GM18507 (cell line): Measurements from ENCODE around the gene SLC6A12.
A peak's percentile ranks its signal among the peaks of the same experiment; 100 is the strongest.

Experiments
- DNase-seq: peaks from one replicate; pipeline ENCODE4 v3.0.0; 2011; ENCODE audit warnings: low read depth; ENCODE audit not compliant: insufficient read length; ENCODE audit errors: extremely low spot score
- FAIRE-seq: peaks from 2 replicates; lab custom pipeline; 2011; peaks lifted over from hg19 to GRCh38; lab: Jason Lieb, UNC

The SLC6A12 gene

GRCh38 chr12:170371-171225 is 43.4 kb downstream of the SLC6A12 start:
- DNase-seq (no peak), FAIRE-seq (no peak)

DNA sequence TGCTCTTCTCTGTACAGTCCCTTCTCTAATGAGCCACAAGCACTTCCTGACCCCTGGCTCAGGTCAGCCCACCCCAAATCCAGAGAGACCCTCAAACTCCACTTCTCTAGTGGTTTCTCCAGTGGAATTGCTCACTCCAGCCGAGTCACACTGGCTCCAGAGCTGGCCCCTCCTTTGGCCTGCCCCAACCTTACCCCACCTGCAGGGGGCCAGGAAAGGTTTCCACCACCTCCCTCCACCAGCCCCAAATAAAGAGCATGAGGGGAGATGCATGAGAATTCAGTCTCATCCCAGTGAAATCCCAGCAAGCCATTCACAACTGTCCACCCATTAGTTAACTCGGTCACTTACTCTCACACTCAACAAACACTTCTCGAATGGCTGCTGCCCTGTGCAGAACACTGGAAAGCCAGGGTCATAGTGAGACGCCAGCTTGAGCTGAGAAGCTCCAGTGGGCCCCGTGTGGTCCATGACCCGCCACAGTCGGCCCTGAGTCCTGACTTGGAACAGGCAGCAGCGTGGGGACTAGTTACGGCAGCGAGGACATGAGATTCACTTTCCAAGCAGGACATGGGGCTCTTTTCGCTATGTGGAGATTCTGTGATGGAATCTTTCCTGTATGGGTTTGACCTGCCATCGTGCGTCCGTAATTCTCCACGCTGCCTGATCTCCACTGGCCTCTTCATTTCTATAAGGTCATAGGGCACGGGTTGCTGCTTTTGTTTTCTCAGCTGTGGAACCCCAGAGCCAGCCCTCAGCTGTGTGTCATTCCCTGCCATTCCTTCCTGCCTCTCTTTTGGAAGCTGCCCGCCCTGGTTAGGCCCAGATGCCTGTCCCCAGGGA is 44.2 kb downstream of the SLC6A12 start:
- no peak for FAIRE-seq
- DNase-seq: no peak

DNA sequence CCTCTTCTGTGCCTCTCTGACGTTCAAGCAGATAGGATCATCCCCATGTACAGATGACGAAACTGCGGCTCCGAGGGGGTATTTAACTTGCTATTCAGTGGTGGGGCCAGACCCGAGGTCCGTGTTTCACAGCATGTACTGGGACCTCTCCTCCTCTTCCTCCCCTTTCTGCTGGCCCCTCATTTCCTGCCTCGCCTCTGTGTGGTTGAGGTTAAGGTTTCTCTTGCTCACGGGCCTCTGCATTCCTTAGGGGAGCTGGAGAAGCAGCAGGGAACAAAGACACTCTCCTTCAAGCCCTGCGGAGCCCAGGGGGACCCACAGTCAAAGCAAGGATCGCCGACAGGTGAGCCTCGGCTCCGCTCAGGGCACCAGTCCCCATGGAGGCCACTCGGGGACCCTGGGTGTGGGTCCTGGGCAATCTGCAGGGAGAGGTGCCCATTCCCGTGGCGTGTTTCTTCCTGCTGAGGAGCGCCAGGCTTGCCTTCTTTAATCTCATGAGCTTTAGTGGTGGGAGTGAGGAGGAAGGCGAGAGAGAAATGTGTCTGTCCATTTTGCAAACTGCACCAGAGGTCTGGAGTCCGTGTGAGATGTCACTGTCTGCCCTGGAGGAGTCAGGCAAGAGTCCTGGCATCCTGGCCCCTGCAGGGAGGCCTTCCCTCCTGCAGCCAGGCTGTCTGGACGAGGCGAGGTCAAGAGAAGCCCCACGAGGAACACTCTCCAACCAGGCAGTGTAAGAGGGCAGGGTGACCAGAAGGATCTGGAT is 45.0 kb downstream of the SLC6A12 start:
- FAIRE-seq (no peak), DNase-seq (no peak)

- FAIRE-seq (no peak), DNase-seq (no peak)
These were observed 45.9 kb downstream of the SLC6A12 start for GRCh38 chr12:167959-168600.

DNA sequence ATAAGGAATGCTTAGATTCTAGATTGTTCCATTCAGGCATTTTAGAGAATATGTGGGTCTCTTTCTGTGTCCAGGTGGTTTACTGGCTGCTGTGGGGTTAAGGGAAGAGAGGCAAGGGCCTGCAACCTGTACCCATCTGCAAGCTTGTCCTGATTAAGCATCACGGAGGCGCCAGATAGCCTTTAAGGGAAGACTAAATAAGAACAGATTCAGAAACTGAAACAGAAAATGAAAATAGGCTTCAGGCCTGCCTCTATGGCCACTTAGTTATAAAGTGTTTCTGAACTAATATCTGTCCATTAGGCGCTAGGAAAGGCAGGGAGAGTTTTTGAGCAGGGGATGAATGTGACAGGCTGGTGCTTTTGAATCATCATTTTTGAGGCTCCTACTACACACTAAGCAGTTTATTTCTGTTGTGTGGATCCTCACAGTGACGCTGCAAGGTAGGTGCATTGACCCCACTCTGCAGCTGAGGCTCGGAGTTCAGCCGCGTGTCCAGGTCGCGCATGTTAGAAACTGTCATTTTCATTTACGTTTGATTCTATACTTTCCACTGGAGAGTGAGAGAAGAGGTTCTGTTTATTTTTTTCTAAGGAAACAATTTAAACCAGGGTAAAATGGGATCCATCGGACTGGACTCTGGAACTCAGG is 47.4 kb downstream of the SLC6A12 start:
- peak; percentile 62 for FAIRE-seq

GRCh38 chr12:165862-166368 is 48.0 kb downstream of the SLC6A12 start:
- DNase-seq (no peak), FAIRE-seq (no peak)

More for the DNA sequence above, 47.4 kb downstream of the SLC6A12 start:
- DNase-seq: no peak

GRCh38 chr12:164207-164606 is 49.8 kb downstream of the SLC6A12 start:
- FAIRE-seq (no peak), DNase-seq (no peak)

GRCh38 chr12:163406-163986 is 50.5 kb downstream of the SLC6A12 start:
- DNase-seq: no peak
- FAIRE-seq: no peak

DNA sequence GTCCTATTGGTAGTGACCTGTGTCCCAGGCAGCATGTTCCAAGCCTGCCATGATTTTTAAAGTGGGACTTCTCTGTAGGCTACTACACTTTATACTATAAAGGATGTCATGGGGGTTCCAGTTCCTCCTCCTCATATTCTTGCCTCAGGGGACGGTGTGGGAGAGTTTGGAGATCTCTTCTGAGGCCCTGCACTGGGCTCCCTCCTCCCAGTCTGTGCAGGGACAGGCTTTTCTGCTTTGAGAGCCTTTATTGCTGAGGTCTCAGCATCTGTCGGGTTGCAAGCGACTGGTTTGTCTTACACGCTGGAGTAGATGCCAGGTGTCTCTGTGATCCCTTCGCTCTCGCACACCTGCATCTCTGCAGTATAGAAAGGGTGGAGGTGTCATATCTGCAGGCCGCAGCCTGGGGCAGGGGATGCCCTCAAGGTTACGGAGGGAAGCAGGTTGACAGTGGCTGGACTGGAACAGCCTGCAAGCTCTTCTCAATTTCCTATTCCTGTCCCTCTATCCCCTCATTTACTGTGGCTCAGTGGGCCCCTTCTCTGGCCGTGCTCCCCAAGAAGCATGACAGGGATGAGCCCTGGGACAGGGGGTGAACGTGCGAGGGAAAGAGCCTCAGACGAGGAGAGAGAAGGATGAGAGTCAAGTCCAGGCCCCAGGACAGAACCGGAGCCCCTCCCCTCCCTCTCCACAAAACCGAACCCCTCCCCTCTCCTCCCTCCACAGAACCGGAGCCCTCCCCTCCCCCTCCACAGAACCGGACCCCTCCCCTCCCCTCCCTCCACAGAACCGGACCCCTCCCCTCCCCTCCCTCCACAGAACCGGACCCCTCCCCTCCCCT is 51.3 kb downstream of the SLC6A12 start:
- FAIRE-seq: no peak
- no peak for DNase-seq

DNA sequence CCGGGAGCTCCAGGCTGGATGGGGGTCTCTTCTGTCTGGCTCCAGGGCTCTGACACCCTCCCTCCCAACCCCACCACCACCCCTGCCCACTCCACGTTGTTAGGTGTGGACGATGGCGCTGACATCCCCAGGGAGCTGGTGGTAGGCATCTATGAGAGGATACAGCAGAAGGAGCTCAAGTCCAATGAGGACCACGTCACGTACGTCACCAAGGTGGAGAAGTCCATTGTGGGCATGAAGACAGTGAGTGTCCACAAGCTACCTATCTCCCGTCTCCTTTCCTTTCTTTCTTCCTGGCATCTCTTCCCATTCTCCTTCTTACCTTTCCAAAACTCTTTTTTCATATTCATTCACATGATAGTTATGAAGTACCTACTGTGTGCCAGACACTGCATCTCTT is 52.1 kb downstream of the SLC6A12 start:
- DNase-seq (no peak), FAIRE-seq (no peak)

- no peak for FAIRE-seq
These were observed 53.1 kb downstream of the SLC6A12 start for GRCh38 chr12:160858-161257.

DNA sequence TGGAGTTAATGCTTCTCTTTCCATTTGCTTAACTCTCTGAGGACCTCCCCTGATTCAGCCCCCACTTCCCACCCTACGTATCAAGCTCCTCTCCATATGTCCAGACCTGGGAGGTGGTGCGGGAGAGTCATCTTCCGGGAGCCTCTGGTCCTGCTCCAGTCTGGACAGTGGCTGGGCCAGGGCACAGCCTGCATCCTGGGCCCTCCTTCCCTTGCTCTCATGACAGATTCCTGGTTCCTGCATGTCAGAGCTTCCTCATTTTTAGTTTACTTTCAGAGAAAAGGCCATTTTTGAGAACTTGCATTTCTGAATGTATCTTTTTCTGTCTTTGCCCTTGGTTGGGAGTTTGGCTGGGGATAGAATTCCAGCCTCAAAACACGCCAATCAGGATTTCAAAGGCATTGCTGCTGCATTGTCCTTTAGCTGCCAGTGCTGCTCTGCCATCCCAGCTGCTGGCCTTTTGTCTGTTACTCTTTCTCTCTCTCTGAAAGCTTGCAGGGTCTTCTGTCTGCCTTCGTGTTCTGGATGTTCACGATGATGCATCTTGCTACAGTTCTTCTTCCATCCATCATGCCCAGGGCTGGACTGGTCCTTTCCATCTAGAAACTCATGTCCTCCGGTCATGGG is 54.7 kb downstream of the SLC6A12 start:
- FAIRE-seq (no peak), DNase-seq (no peak)

More at GRCh38 chr12:160858-161257, 53.1 kb downstream of the SLC6A12 start:
- DNase-seq: no peak

GRCh38 chr12:157644-158043 is 56.3 kb downstream of the SLC6A12 start:
- DNase-seq (no peak), FAIRE-seq (no peak)

DNA sequence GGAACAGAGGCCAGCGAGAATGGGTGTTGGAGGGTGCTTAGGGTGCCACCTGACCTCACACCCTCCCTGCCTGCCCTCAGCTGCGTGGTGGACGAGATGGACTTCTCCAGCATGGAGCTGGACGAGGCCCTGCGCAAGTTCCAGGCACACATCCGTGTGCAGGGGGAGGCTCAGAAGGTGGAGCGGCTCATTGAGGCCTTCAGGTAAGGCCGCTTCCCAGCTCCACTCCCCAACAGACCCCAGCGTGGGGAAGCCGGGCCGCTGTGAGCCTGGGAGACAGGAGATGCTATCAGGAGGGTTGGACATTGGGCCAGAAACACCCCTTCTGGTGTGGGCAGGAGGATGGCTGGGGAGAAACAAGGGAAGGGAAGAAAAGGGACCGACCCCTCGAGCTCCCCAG is 57.0 kb downstream of the SLC6A12 start:
- FAIRE-seq: no peak
- DNase-seq: no peak

DNA sequence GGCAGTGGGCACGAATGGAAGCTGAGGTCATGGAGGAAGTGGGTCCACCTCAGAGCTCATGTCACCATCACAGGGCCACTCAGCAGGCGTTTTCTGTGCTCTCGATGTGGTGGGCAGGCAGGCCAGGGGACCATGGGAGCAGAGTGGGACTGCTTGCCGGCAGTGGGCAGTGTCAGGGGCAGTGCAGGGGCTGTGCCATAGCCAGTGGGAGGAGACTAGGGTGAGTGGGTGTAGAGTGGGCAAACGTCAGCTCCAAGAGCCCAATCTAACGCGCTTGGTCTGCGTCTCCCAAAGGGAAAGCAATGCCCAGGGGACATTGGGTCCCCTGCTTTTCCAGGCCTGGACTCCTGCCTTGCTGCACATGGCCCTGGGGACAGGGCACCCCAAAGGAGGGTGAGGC is 58.3 kb downstream of the SLC6A12 start:
- no peak for FAIRE-seq
- no peak for DNase-seq

DNA sequence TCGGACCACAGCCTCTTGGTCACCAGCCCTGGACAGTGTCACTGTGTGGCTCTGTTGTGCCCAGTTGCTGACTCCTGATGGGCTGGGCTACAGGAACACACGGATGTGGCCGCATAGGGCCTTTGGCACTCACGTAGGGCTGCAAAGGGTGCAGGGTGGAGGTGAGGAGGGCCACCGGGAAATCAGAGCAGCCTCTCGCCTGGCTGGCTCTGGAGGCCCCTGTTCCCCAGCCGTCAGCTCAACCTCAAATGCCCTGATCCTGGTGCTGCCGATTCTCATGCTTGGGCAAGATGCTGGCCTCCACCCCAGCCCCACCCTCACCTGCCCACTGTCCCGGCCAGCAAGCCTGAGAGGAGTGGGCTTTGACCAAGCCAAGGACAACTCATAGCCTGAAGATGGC is 59.0 kb downstream of the SLC6A12 start:
- FAIRE-seq (no peak), DNase-seq (no peak)

DNA sequence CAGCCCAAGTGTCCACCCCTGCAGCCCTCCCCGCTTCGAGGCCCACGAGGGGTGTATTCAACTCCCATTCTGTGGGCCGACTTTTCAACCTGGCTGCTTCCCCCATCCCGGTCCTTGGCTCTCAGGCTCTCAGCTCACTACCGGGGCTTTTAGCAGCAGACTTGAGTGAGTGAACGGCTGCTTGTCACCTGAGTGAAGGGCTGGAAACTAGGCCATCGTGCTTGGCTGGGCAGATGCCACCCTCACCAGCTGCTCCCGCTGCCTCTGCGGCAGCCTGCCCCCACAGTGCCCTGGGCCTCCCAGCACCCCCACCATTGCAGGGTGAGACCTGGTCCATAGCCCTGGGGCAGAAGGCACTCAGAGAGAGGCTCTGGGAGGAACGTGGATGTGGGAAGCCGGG is 59.9 kb downstream of the SLC6A12 start:
- no peak for FAIRE-seq
- no peak for DNase-seq
